HG03342 (cell line): ENCODE measurements around the gene WDR82.

Source experiments
- ATAC-seq: cut with Tn5 transposase; IDR thresholded peaks from one replicate; pipeline ENCODE4 v1.9.1; 2021; ENCODE audit warnings: mild to moderate bottlenecking, moderate library complexity; ENCODE audit not compliant: unreplicated experiment

The WDR82 gene

DNA sequence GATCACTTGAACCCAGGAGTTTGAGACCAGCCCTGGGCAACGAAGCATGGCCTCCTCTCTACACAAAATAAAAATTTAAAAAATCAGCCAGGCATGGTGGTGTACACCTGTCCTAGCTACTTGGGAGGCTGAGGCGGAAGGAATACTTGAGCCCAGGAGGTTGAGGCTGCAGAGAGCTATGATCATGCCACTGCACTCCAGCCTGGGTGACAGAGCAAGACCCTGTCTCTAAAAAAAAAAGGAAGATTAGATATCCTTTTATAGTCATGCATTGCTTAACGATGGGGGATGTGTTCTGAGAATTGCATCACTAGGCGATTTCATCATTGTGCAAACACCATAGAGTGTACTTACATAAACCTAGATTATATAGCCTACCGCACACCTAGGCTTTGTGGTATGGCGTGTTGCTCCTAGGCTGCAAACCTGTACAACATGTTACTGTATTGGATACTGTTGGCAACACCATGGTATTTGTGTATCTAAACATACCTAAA is 67.9 kb downstream of the WDR82 start:
- no peak for ATAC-seq

DNA sequence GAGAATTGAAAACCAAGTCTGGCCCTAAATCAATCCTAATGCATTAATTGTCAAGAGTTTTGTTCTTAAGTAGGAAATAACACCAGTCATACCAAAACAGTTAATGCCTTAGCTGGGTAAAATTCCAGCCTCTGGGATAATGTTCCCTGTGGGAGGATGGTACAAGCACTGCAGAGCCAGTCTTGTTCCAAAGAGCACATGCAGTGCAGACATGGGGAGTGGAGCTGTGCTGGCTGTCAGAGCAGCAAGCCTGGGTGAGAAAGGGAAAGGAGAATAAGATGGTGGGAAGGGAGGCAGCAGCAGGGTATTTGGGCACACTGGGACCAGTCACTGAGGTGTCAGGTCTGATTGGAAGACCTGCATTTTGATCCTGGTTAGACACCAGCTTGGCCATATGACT is 68.4 kb downstream of the WDR82 start:
- ATAC-seq = no peak

DNA sequence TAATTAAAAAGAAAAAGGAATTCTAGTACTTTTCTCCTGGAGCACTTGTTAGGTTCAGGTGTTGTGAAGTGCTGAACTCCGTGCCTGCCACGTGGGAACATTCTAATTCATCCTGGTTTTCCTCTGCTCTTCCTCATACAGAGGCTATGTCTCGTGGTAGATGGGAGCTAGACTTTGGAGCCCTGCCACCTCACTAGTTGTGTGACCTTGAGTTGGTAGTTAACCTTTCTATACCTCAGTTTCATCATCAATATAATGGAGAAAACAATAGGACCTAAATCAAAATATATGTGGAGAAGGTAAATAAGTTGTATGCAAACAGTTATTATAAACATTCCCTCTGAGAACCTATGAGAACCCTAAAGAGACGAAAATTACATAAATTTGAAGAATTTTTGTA is 69.9 kb downstream of the WDR82 start:
- no peak for ATAC-seq

DNA sequence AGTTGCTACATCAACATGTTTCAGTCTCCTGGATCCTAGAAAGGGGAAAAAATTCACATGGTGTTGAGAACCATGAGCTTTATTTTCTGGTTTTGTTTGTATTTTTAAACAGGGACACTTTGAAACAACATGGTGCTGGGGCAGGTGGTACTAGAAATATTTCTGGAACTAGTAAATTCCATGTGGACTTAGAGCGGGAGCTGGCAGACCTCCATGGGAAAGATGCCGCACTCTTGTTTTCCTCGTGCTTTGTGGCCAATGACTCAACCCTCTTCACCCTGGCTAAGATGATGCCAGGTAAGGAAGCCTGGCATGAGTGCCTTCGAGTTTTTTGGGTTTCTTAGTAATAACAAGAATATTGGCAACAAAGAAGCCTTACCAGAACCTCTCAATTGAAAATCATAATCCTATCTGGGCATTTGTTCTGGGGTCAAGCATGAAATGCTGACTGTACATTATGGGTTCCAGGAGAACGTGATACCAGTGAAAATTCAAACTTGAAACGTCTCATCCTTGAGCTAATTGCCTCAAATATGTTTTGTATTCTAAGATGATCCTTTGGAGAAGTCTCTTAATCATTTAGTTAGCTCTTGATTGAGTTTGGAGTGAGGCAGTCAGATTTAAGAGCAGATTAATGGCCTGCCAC is 72.6 kb downstream of the WDR82 start:
- no peak for ATAC-seq
